Skeletal muscle tissue (tissue), 4 donors: ENCODE data around the gene C10orf95. TPM values are rescaled to one million over a fixed set of nuclear protein-coding genes. Genes with fewer than 3 reads are reported as not detected.

ENCODE experiments used
- H3K27ac ChIP-seq: one replicate; pipeline ENCODE4 v1.7.0; 2013; ENCODE audit warnings: mild to moderate bottlenecking, low read depth, low read length, inconsistent platforms
- H3K27me3 ChIP-seq, 3 donors: one replicate each; pipeline ENCODE4 v1.7.0; 2013; ENCODE audit warnings: low read length in 3 of 3; ENCODE audit not compliant: control insufficient read depth in 3 of 3, insufficient read depth in 3 of 3
- H3K36me3 ChIP-seq, 3 donors: one replicate each; pipeline ENCODE4 v1.7.0; 2013; ENCODE audit warnings: low read length in 3 of 3; ENCODE audit not compliant: control insufficient read depth in 3 of 3, insufficient read depth in 3 of 3
- H3K4me1 ChIP-seq, 3 donors: one replicate each; pipeline ENCODE4 v1.7.0; 2013; ENCODE audit warnings: low read length in 3 of 3, mild to moderate bottlenecking in 3 of 3; ENCODE audit not compliant: control insufficient read depth in 3 of 3, insufficient read depth in 3 of 3
- H3K4me3 ChIP-seq, 3 donors: one replicate each; pipeline ENCODE4 v1.7.0; 2013; ENCODE audit warnings: low read length in 3 of 3
- H3K9ac ChIP-seq, 3 donors: one replicate each; pipeline ENCODE4 v1.7.0; 2013; ENCODE audit warnings: low read length in 3 of 3, mild to moderate bottlenecking in 3 of 3, moderate library complexity in 2 of 3, low read depth in 1 of 3
- H3K9me3 ChIP-seq, 3 donors: one replicate each; pipeline ENCODE4 v1.7.0; 2013; ENCODE audit warnings: low read length in 3 of 3; ENCODE audit not compliant: control insufficient read depth in 3 of 3
- total RNA-seq: library from RNA; depleted of rRNA; stranded (reverse); fragments of >200 nt; gene quantifications from one replicate; pipeline ENCODE4 v1.2.3, GENCODE V29; 2014
- donor health status: Osteomylitis.

The C10orf95 gene
- total RNA-seq, 1 donor from 2014 or later, result not detected

GRCh38 chr10:102484021-102484420, 32.7 kb upstream of the C10orf95 start:
- H3K36me3 ChIP-seq, result peaks cover 89 to 94% (median 92%) of the 10 kb centered on the region in 3 donors

GRCh38 chr10:102480396-102480795, 29.1 kb upstream of the C10orf95 start:
- H3K4me1 ChIP-seq, result peaks cover 13 to 20% (median 18%) of the 10 kb centered on the region in 3 donors
- no peaks in the 10 kb centered on the region for H3K9me3 ChIP-seq
- no peak overlapping the region for H3K27ac ChIP-seq
- H3K4me3 ChIP-seq, result no peak overlapping the region
- peaks cover 63 to 65% (median 64%) of the 10 kb centered on the region in 3 donors for H3K36me3 ChIP-seq
- no peaks in the 10 kb centered on the region for H3K27me3 ChIP-seq
- H3K9ac ChIP-seq, result no peak overlapping the region

More at GRCh38 chr10:102484021-102484420, 32.7 kb upstream of the C10orf95 start:
- H3K4me3 ChIP-seq, result no peak overlapping the region
- H3K9ac ChIP-seq, result no peak overlapping the region
- no peaks in the 10 kb centered on the region for H3K27me3 ChIP-seq
- no peaks in the 10 kb centered on the region for H3K9me3 ChIP-seq
- H3K27ac ChIP-seq, result peak overlapping the region; percentile 76
- peaks cover 18 to 30% (median 25%) of the 10 kb centered on the region in 3 donors for H3K4me1 ChIP-seq

DNA sequence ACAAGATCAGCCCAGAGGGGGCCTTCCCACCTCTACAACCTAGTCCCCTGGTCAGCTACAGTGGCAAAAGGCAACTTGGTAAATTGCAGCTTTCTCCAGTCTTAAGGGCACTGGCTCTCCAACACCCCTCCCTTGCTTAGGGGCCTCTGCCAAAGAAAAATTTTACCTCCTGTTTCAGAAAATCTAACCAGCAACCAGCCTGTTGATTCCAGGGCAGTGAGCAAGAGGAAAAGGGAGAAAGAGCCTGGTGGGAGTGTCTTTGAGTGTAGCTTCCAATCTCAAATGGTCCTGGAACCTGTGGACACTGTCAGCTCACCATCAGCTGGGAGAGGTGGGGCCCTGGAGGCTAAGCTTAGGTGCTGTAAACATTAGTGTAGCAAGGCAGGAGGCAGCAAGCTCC, 28.3 kb upstream of the C10orf95 start:
- Histone ChIP-seq H3K9me3 (no peaks in the 10 kb centered on the region), H3K36me3 (peaks cover 56 to 58% (median 57%) of the 10 kb centered on the region in 3 donors), H3K27me3 (no peaks in the 10 kb centered on the region), H3K27ac (no peak overlapping the region), H3K4me1 (peaks cover 6 to 13% (median 12%) of the 10 kb centered on the region in 3 donors), H3K4me3 (no peak overlapping the region), H3K9ac (peak overlapping the region in 1 of 3 donors; percentile 50)

DNA sequence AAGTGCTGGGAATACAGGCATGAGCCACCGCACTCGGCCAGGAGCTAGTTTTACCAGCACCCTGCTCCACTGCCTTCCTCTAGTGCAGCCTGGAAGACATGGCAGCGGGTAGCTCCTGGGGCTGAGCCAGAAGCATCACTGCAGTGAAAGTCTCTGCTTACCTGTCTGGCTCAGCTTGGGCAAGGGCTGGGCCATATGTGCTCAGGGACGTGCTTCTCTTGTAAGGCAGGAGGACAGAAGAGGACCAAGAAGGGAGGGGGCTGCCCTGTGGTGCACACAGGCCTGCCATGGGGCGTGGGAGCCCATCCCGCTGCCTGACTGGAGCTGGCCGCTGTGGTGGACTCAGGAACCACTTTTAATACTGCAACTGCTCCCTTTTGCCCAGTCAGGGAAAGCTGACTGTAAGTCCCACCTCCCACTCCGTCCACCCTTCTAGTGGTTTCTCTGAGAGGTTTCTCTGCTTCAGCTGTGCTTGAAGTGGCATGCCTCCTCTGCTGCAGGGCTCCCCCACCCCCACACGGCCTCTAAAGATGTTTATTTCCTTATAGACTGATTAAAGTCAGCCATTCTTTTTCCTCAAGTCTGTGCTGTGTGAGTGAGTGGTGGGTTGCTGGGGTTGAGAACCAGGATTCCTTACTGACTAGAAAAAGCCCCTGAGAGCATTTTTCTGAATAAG, 25.3 kb upstream of the C10orf95 start:
- H3K4me3 ChIP-seq, result no peak overlapping the region
- peaks cover 26 to 29% (median 27%) of the 10 kb centered on the region in 3 donors for H3K36me3 ChIP-seq
- no peaks in the 10 kb centered on the region for H3K27me3 ChIP-seq
- H3K4me1 ChIP-seq, result peaks cover 0 to 8% (median 8%) of the 10 kb centered on the region in 3 donors
- H3K9ac ChIP-seq, result no peak overlapping the region
- H3K9me3 ChIP-seq, result no peaks in the 10 kb centered on the region
- H3K27ac ChIP-seq, result no peak overlapping the region

GRCh38 chr10:102475451-102476040, 24.2 kb upstream of the C10orf95 start:
- H3K27ac ChIP-seq, result no peak overlapping the region
- no peak overlapping the region for H3K9ac ChIP-seq
- H3K9me3 ChIP-seq, result no peaks in the 10 kb centered on the region
- H3K27me3 ChIP-seq, result no peaks in the 10 kb centered on the region
- H3K36me3 ChIP-seq, result peaks cover 16 to 18% (median 17%) of the 10 kb centered on the region in 3 donors
- H3K4me1 ChIP-seq, result peaks cover 0 to 8% (median 8%) of the 10 kb centered on the region in 3 donors
- H3K4me3 ChIP-seq, result no peak overlapping the region

GRCh38 chr10:102473445-102474331, 22.3 kb upstream of the C10orf95 start:
- Histone ChIP-seq H3K9ac (no peak overlapping the region), H3K4me1 (peaks cover 0 to 4% (median 0%) of the 10 kb centered on the region in 3 donors), H3K27ac (no peak overlapping the region), H3K27me3 (no peaks in the 10 kb centered on the region), H3K9me3 (no peaks in the 10 kb centered on the region), H3K36me3 (peaks cover under 1 to 2% (median 1%) of the 10 kb centered on the region in 3 donors), H3K4me3 (no peak overlapping the region)

DNA sequence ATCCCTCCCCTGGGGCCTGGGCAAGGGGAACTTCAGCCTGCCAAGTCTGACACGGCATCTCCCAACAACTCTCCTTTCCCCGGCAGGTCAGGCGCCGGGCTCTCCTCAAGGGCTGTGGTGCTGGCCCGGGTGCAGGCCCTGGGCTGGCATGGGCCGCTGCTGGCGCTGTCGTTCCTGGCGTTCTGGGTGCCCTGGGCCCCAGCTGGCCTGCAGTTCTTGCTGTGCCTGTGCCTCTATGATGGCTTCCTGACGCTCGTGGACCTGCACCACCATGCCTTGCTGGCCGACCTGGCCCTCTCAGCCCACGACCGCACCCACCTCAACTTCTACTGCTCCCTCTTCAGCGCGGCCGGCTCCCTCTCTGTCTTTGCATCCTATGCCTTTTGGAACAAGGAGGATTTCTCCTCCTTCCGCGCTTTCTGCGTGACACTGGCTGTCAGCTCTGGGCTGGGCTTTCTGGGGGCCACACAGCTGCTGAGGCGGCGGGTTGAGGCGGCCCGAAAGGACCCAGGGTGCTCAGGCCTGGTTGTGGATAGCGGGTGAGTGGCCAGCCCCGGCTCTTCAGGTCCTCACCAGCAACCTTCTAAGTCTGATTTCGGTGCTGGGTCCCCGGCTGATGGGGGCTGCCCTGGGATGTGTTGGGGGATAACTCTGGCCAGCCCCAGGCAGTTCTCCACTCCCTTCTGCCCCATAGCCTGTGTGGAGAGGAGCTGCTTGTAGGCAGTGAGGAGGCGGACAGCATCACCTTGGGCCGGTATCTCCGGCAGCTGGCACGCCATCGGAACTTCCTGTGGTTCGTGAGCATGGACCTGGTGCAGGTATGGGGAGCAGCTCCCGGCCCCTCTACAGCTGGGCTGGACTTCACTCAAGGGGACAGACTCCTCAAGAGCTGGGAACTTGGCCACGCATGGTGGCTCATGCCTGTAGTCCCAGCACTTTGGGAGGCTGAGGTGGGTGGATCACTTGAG, 19.5 kb upstream of the C10orf95 start:
- H3K9me3 ChIP-seq, result no peaks in the 10 kb centered on the region

DNA sequence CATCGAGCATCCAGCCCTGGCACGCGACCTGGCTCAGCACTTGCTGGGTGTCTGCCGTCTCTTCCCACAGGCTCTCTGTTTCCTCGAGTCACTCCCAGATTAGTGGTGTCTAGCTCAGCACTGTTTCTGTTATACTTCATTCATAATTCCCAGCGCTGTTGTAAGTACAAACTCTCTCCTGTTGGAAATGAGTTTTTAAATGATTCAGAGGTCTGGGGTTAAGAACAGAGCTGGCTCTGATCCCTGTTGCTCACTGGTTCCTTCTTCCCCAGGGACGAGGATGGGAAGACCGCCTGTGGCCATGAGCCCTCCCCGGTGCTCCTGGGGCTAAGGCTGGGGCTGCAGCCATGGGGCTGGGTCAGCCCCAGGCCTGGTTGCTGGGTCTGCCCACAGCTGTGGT, 17.3 kb upstream of the C10orf95 start:
- no peak overlapping the region for H3K27ac ChIP-seq
- H3K9ac ChIP-seq, result no peak overlapping the region
- peaks cover 0 to 9% (median 0%) of the 10 kb centered on the region in 3 donors for H3K4me1 ChIP-seq
- H3K36me3 ChIP-seq, result no peaks in the 10 kb centered on the region
- H3K4me3 ChIP-seq, result no peak overlapping the region
- no peaks in the 10 kb centered on the region for H3K9me3 ChIP-seq
- H3K27me3 ChIP-seq, result no peaks in the 10 kb centered on the region

More for the DNA sequence above, 19.5 kb upstream of the C10orf95 start:
- no peak overlapping the region for H3K27ac ChIP-seq
- H3K4me3 ChIP-seq, result no peak overlapping the region
- H3K36me3 ChIP-seq, result no peaks in the 10 kb centered on the region
- peaks cover 0 to 9% (median 0%) of the 10 kb centered on the region in 3 donors for H3K4me1 ChIP-seq
- no peak overlapping the region for H3K9ac ChIP-seq
- no peaks in the 10 kb centered on the region for H3K27me3 ChIP-seq

DNA sequence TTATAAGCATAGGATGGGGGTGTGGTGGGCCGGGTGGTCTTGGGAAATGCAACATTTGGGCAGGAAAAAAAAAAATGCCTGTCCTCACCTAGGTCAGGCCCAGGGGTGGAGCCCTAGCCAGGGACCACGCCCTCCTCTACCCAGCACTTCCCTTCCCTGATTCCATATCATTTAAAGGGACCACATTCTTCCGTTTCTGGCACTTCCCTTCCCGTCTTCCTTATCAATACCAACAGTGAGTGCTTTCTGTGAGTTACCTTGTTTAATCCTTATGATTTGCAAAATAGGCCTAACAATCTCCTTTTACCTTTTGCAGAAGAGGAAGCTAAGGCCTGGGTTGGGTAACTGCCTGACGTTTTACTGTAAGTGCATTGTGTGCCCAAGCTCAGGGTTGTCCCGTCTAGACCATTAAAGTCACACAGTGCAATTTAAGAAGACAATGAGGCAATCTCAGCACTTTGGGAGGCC, 16.7 kb upstream of the C10orf95 start:
- no peak overlapping the region for H3K9ac ChIP-seq
- H3K27me3 ChIP-seq, result no peaks in the 10 kb centered on the region
- no peaks in the 10 kb centered on the region for H3K9me3 ChIP-seq
- no peak overlapping the region for H3K4me3 ChIP-seq
- H3K36me3 ChIP-seq, result no peaks in the 10 kb centered on the region
- peaks cover 0 to 9% (median 0%) of the 10 kb centered on the region in 3 donors for H3K4me1 ChIP-seq
- no peak overlapping the region for H3K27ac ChIP-seq
